Measurements from ENCODE around the gene STX8.

The STX8 gene

DNA sequence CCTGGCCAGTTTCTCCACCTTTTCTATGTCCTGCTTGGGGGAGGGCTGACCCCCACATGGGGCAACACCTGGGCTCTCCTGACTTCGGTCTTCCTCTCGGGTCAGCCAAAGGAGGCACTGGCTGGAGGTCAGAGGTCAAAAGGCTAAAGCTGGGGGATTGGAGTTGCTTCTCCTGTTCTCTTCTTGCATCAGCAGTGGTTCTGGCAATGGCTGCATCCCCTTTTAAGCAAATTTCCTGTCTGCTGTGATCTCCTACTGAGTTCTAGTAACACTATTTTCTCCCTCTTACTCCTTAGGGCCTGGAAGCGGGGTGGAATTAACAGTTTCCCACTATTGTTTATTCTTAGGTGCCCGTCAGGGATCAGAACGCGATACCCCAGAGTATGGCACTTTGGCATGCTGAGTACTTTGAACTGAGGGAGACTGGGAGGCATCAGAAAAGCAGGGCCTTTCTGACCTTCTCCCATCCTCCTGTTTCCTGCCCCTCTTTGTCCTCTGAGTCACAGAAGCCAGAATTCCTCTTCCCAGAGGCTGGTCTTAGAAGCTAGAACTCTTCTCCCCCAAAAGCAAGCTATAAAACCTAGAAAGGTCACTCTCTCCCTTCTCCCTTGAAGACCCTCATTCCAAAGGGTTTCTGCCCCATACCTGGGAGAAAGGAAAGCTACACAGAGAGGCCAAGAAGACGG lies 268.2 kb downstream of the STX8 start:
- intact Hi-C loops (cut with DNase I; ENCODE audit: low total_unique reads): no loop called here
- Histone ChIP-seq H3K4me1 (no peaks in the 10 kb centered on the region), H3K27me3 (no peaks in the 10 kb centered on the region), H3K36me3 (no peaks in the 10 kb centered on the region), H3K4me3 (no peak overlapping the region), H3K9me3 (no peaks in the 10 kb centered on the region), H3K27ac (no peak overlapping the region)
- DNase-seq: no peak
- TF ChIP-seq, protein P1, sequence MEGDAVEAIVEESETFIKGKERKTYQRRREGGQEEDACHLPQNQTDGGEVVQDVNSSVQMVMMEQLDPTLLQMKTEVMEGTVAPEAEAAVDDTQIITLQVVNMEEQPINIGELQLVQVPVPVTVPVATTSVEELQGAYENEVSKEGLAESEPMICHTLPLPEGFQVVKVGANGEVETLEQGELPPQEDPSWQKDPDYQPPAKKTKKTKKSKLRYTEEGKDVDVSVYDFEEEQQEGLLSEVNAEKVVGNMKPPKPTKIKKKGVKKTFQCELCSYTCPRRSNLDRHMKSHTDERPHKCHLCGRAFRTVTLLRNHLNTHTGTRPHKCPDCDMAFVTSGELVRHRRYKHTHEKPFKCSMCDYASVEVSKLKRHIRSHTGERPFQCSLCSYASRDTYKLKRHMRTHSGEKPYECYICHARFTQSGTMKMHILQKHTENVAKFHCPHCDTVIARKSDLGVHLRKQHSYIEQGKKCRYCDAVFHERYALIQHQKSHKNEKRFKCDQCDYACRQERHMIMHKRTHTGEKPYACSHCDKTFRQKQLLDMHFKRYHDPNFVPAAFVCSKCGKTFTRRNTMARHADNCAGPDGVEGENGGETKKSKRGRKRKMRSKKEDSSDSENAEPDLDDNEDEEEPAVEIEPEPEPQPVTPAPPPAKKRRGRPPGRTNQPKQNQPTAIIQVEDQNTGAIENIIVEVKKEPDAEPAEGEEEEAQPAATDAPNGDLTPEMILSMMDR (IDR thresholded peaks at IDR 0.05): no peak

DNA sequence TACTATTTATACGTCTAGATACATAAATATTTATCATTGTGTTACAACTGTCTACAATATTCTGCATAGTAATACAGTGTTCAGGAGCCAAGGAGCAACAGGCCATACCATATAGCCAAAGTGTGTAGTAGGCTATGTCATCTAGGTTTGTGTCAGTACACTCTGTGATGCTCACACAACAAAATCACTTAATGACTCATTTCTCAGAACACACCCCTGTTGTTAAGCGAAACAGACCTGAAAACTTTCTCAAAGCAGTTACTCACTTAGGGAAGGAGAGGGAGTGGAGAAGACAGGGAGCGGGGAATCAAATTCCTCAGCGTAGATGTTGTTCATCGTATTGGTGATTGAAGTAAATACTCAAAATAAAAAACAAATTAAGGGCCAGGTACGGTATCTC lies 269.5 kb downstream of the STX8 start:
- TF ChIP-seq, protein P1 (IDR thresholded peaks at IDR 0.05): no peak
- Histone ChIP-seq H3K4me3 (no peak overlapping the region), H3K36me3 (no peaks in the 10 kb centered on the region), H3K27ac (no peak overlapping the region), H3K27me3 (no peaks in the 10 kb centered on the region), H3K4me1 (no peaks in the 10 kb centered on the region), H3K9me3 (no peaks in the 10 kb centered on the region)
- intact Hi-C loops (cut with DNase I; ENCODE audit: low total_unique reads): no loop called here
- DNase-seq: no peak

DNA sequence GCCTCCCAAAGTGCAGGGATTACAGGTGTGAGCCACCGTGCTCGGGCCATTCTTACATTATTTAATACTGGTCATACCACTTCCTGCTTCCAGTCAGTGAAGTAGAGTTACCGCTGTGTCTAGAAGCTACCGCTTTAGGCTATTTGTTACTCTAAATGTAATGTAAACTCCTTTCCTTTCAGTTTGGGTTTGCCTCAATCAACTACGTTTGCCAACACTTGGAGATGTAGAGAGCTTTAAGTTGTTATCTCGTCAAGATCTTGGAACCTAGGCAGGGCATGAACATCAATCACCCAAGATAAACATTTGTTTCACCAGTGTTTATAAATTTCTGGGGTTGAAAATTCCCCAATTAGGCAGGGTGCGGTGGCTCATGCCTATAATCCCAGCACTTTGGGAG lies 275.9 kb downstream of the STX8 start:
- H3K9me3 ChIP-seq: no peaks in the 10 kb centered on the region
- no peaks in the 10 kb centered on the region for H3K4me1 ChIP-seq
- no peak for DNase-seq
- no peaks in the 10 kb centered on the region for H3K27me3 ChIP-seq
- no peak overlapping the region for H3K27ac ChIP-seq
- intact Hi-C loops (cut with DNase I; ENCODE audit: low total_unique reads): no loop called here
- H3K36me3 ChIP-seq: peaks cover 0 to 4% (median 0%) of the 10 kb centered on the region in 3 donors
- H3K4me3 ChIP-seq: no peak overlapping the region
- TF ChIP-seq, protein P1 (IDR thresholded peaks at IDR 0.05): no peak

DNA sequence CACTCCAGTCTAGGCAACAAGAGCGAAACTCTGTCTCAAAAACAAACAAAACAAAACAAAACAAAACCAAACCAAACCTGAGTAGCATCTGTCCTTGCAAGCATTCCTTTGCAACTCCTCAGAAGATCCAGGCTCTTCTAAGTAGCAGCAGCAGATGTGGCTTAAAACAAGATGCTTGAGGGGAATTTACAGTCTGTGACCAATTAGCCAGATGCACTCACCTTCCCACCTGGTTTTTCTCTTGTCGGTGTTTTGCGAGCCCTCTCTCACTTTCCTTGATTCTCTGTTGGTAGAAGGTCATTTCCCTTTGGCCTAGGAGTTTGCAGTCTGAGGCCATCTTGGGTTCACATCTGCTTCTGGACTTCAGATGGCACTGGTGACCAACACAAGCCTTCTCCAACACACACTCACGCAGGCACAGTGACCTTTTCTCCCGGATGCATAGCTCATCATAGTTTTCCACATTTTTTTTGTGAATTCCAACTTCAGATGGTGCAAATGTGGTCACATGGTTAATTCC lies 276.8 kb downstream of the STX8 start:
- H3K4me3 ChIP-seq: no peak overlapping the region
- TF ChIP-seq, protein P1 (IDR thresholded peaks at IDR 0.05): no peak
- peaks cover 0 to 4% (median 0%) of the 10 kb centered on the region in 3 donors for H3K36me3 ChIP-seq
- H3K4me1 ChIP-seq: no peaks in the 10 kb centered on the region
- no peaks in the 10 kb centered on the region for H3K27me3 ChIP-seq
- intact Hi-C loops (cut with DNase I; ENCODE audit: low total_unique reads): no loop called here
- no peak for DNase-seq
- no peak overlapping the region for H3K27ac ChIP-seq
- H3K9me3 ChIP-seq: no peaks in the 10 kb centered on the region

DNA sequence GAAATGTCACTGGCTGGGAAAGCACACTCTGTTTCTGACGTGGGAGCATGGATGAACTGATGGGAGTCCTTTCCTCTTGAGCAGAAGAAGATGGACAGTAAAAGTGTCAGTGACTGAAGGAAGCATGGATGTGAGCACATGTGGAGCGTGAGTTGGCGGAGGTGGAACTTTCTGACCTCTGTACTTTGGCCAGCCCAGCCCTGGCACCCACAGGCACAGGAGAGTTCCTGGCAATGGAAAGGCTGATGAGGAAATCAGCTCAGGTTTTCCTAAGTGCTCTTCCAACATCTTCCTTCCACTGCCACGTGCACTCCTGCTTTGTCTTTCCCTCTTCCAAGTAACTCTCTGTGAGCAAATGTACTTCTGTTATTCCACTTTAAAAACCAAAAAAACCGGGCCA lies 277.5 kb downstream of the STX8 start:
- no peak for DNase-seq
- Histone ChIP-seq H3K27ac (no peak overlapping the region), H3K27me3 (no peaks in the 10 kb centered on the region), H3K9me3 (no peaks in the 10 kb centered on the region), H3K36me3 (peaks cover 0 to 4% (median 0%) of the 10 kb centered on the region in 3 donors), H3K4me3 (no peak overlapping the region), H3K4me1 (peaks cover 0 to 3% (median under 1%) of the 10 kb centered on the region in 4 donors)
- intact Hi-C loops (cut with DNase I; ENCODE audit: low total_unique reads): no loop called here
- TF ChIP-seq, protein P1 (IDR thresholded peaks at IDR 0.05): no peak
